ENCODE data around the gene AOPEP. TPM values are rescaled to one million over a fixed set of nuclear protein-coding genes. Genes with fewer than 3 reads are reported as not detected.

The AOPEP gene
- total RNA-seq, 4 donors from 2014 or later, result 305 to 458 (median 419) TPM

DNA sequence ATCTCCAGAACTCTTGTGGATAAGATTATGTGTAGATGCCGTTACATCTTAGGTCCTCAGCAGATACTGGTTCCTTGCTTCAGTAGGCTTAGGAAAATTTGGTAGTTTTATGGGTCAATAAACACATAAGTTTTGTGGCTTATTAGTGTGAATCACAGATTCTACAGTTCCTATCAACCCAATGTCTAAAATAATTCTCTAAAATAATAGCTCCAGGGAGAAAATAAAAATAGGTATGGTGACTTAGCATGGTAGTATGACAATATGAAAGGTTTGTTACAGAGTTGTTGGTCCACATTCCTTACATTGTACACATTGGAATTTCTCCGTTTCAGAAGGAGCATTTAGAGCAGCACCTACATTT is 91.7 kb downstream of the AOPEP start:
- 94% methylated on average over 2 of the region's 2 CpGs for WGBS
- Histone ChIP-seq H3K4me1 (peaks cover 9 to 18% (median 17%) of the 10 kb centered on the region in 4 donors), H3K4me3 (no peak overlapping the region), H3K27me3 (no peaks in the 10 kb centered on the region), H3K27ac (replicated peaks in 1 of 4) (no peak overlapping the region), H3K9me3 (no peaks in the 10 kb centered on the region), H3K36me3 (no peaks in the 10 kb centered on the region)
- TF ChIP-seq POLR2A (IDR thresholded peaks at IDR 0.05; ENCODE audit: low read depth), result no peak
- TF ChIP-seq EP300 (IDR thresholded peaks at IDR 0.05), result no peak
- TF ChIP-seq POLR2AphosphoS5 (IDR thresholded peaks at IDR 0.05), result no peak
- TF ChIP-seq, protein P1, sequence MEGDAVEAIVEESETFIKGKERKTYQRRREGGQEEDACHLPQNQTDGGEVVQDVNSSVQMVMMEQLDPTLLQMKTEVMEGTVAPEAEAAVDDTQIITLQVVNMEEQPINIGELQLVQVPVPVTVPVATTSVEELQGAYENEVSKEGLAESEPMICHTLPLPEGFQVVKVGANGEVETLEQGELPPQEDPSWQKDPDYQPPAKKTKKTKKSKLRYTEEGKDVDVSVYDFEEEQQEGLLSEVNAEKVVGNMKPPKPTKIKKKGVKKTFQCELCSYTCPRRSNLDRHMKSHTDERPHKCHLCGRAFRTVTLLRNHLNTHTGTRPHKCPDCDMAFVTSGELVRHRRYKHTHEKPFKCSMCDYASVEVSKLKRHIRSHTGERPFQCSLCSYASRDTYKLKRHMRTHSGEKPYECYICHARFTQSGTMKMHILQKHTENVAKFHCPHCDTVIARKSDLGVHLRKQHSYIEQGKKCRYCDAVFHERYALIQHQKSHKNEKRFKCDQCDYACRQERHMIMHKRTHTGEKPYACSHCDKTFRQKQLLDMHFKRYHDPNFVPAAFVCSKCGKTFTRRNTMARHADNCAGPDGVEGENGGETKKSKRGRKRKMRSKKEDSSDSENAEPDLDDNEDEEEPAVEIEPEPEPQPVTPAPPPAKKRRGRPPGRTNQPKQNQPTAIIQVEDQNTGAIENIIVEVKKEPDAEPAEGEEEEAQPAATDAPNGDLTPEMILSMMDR (IDR thresholded peaks at IDR 0.05), result no peak
- intact Hi-C loops (cut with DNase I), result no loop called here
- DNase-seq (ENCODE audit: extremely low spot score), result no peak

DNA sequence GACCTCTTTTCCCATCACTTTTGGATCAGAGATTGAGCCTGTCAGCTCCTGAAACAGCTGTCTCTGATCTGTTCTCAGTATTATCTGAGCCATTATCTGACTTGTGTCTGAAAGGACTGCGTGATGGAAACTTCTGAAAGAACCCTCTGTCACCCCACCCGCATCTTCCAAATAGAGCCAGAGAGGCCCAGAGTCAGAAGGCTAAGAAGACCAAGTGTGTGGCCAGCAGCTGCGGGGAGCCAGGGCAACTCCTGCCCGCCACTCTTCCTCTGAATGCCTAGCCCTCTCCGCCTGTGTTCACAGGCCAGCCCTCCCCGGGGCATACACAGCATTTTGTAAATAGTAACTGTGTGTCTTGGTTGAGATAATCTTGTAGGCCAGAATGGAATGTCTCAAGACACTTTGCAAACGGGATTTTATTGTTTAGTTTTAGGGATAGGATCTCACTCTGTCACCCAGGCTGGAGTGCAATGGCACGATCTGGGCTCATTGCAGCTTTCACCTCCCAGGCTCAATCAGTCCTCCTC is 92.7 kb downstream of the AOPEP start:
- H3K27me3 ChIP-seq, result no peaks in the 10 kb centered on the region
- H3K27ac ChIP-seq (replicated peaks in 1 of 4), result peak overlapping the region; percentile 30 to 69 (median 56)
- WGBS, result 78% methylated on average over 8 of the region's 8 CpGs
- intact Hi-C loops (cut with DNase I), result no loop called here
- H3K4me3 ChIP-seq, result no peak overlapping the region
- H3K4me1 ChIP-seq, result peaks cover 9 to 16% (median 13%) of the 10 kb centered on the region in 4 donors
- peak; percentile 91 for DNase-seq (ENCODE audit: extremely low spot score)
- H3K36me3 ChIP-seq, result no peaks in the 10 kb centered on the region
- H3K9me3 ChIP-seq, result no peaks in the 10 kb centered on the region
- TF ChIP-seq, protein P1 (IDR thresholded peaks at IDR 0.05), result no peak
- TF ChIP-seq POLR2A (IDR thresholded peaks at IDR 0.05; ENCODE audit: low read depth) (no peak), POLR2AphosphoS5 (IDR thresholded peaks at IDR 0.05) (no peak), EP300 (IDR thresholded peaks at IDR 0.05) (no peak)

DNA sequence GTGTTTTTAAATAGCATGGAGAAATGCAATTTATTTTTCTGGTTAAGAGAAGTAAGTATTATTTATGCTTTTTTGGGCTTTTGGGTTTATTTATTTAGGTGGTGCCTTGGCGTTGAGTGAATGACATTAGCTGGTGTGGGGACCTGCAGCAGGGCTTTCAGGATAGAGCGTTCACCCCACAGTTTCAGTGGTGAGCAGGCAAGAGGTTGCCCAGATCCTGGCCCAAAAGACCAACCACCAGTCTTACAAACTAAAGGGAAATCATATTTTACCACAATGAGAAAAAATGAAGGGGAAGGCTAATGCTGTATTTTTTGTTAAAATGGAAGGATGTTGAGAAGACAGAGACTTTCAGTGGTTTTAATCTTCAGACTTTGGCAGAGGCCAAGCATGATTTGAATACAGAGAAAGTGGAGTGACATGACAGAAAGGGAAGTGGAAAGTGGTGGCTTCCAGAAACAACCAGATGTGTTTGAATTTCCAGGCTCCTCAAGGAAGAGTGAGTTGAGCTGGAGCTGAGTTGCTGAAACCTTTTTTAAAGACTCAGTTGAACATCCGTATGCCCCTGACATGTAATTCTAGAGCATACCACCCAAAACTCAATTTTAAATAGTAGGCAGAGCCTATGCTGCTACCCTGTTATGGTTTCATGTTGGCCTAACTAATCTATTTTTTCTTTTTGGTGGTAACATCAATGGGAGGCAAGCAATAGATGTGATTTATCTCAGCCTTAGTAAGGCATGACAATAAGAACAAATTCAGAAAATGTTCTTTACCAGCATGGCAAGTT is 94.8 kb downstream of the AOPEP start:
- Histone ChIP-seq H3K4me3 (no peak overlapping the region), H3K27me3 (no peaks in the 10 kb centered on the region), H3K27ac (replicated peaks in 1 of 4) (no peak overlapping the region), H3K36me3 (peaks cover 0 to 2% (median 0%) of the 10 kb centered on the region in 4 donors), H3K9me3 (no peaks in the 10 kb centered on the region), H3K4me1 (peaks cover 20 to 28% (median 23%) of the 10 kb centered on the region in 4 donors)
- intact Hi-C loops (cut with DNase I), result no loop called here
- 89% methylated on average over 3 of the region's 3 CpGs for WGBS
- DNase-seq (ENCODE audit: extremely low spot score), result peak; percentile 12
- TF ChIP-seq EP300 (IDR thresholded peaks at IDR 0.05), result no peak
- TF ChIP-seq POLR2AphosphoS5 (IDR thresholded peaks at IDR 0.05), result no peak
- TF ChIP-seq POLR2A (IDR thresholded peaks at IDR 0.05; ENCODE audit: low read depth), result no peak
- TF ChIP-seq, protein P1 (IDR thresholded peaks at IDR 0.05), result no peak

DNA sequence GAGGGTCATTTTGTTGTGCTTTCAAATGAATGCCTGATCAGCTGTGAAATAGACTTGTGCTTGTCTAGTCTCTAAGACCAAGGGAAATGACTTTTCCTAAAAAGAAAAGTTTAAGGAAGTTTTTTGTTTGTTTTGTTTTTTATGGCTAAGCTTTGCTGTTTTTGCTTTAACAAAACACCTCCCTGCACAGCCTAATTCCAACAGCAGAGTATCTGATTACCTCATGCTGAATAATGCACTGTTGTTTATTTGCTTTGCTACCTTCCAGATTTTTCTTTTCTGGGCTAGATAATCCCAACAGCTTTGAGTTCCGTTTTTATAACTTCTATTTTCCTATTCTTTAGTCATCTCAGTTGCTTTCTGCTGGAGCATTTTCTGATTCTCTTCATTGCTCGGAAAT is 95.8 kb downstream of the AOPEP start:
- Histone ChIP-seq H3K4me3 (no peak overlapping the region), H3K4me1 (peaks cover 25 to 33% (median 28%) of the 10 kb centered on the region in 4 donors), H3K27me3 (no peaks in the 10 kb centered on the region), H3K27ac (replicated peaks in 1 of 4) (peak overlapping the region; percentile 29 to 38 (median 35)), H3K9me3 (no peaks in the 10 kb centered on the region), H3K36me3 (peaks cover 0 to 3% (median 0%) of the 10 kb centered on the region in 4 donors)
- intact Hi-C loops (cut with DNase I), result no loop called here
- no peak for DNase-seq (ENCODE audit: extremely low spot score)
- TF ChIP-seq, protein P1 (IDR thresholded peaks at IDR 0.05), result no peak
- TF ChIP-seq POLR2AphosphoS5 (IDR thresholded peaks at IDR 0.05) (no peak), POLR2A (IDR thresholded peaks at IDR 0.05; ENCODE audit: low read depth) (no peak), EP300 (IDR thresholded peaks at IDR 0.05) (no peak)
- WGBS, result 47% methylated on average over 2 of the region's 2 CpGs

Measured in esophagus muscularis mucosa (tissue), 4 donors.